H9 (cell line): Measurements from ENCODE around the gene APOL4. TPM values are rescaled to one million over a fixed set of nuclear protein-coding genes. Genes with fewer than 3 reads are reported as not detected.

Experiments
- DNase-seq: peaks from one replicate; pipeline ENCODE4 v3.0.0-alpha.2; 2017
- H2AFZ ChIP-seq: one replicate; pipeline ENCODE4 v1.6.1; 2013; ENCODE audit warnings: mild to moderate bottlenecking, low read length, control low read depth, moderate library complexity
- H2AK5ac ChIP-seq: 2 replicates; pipeline ENCODE4 v1.6.1; 2013; ENCODE audit warnings: low read length, control low read depth, mixed read lengths; ENCODE audit not compliant: insufficient read length
- H2BK120ac ChIP-seq: one replicate; pipeline ENCODE4 v1.6.1; 2013; ENCODE audit warnings: low read depth, mild to moderate bottlenecking, low read length, control low read depth, inconsistent platforms; ENCODE audit not compliant: poor library complexity, severe bottlenecking
- H2BK12ac ChIP-seq: 2 replicates; pipeline ENCODE4 v1.6.1; 2013; ENCODE audit warnings: low read length, control low read depth, mixed read lengths, low read depth; ENCODE audit not compliant: insufficient read length
- H2BK15ac ChIP-seq: 2 replicates; pipeline ENCODE4 v1.6.1; 2013; ENCODE audit warnings: low read depth, low read length, control low read depth
- H2BK20ac ChIP-seq: one replicate; pipeline ENCODE4 v1.6.1; 2013; ENCODE audit warnings: low read depth, mild to moderate bottlenecking, low read length, control low read depth, inconsistent platforms; ENCODE audit not compliant: poor library complexity, severe bottlenecking
- H2BK5ac ChIP-seq: 2 replicates; pipeline ENCODE4 v1.6.1; 2013; ENCODE audit warnings: low read length, control low read depth, mixed read lengths; ENCODE audit not compliant: insufficient read length
- H3K14ac ChIP-seq: 2 replicates; pipeline ENCODE4 v1.6.1; 2013; ENCODE audit warnings: low read length, control low read depth; ENCODE audit not compliant: insufficient read depth
- H3K18ac ChIP-seq: 2 replicates; pipeline ENCODE4 v1.6.1; 2013; ENCODE audit warnings: low read depth, mild to moderate bottlenecking, mixed read lengths, low read length, control low read depth; ENCODE audit not compliant: insufficient read length
- H3K23ac ChIP-seq: 2 replicates; pipeline ENCODE4 v1.6.1; 2013; ENCODE audit warnings: low read length, control low read depth, mixed read lengths, low read depth; ENCODE audit not compliant: insufficient read length
- H3K23me2 ChIP-seq: 2 replicates; pipeline ENCODE4 v1.6.1; 2013; ENCODE audit warnings: low read depth, mild to moderate bottlenecking, mixed read lengths, low read length, control low read depth; ENCODE audit not compliant: insufficient read length, poor library complexity, severe bottlenecking
- H3K27ac ChIP-seq: 2 replicates; pipeline ENCODE4 v1.5.1; 2013; ENCODE audit warnings: low read length, control low read depth, mixed read lengths, low read depth; ENCODE audit not compliant: insufficient read length
- H3K27me3 ChIP-seq: 2 replicates; pipeline ENCODE4 v1.6.1; 2013; ENCODE audit warnings: low read length, control low read depth, inconsistent platforms; ENCODE audit not compliant: insufficient read depth
- H3K4ac ChIP-seq: 2 replicates; pipeline ENCODE4 v1.6.1; 2013; ENCODE audit warnings: low read depth, mild to moderate bottlenecking, control low read depth, inconsistent platforms, low read length, moderate library complexity
- H3K4me1 ChIP-seq: 2 replicates; pipeline ENCODE4 v1.6.1; 2013; ENCODE audit warnings: low read length, control low read depth, inconsistent platforms; ENCODE audit not compliant: insufficient read depth
- H3K4me2 ChIP-seq: 2 replicates; pipeline ENCODE4 v1.6.1; 2013; ENCODE audit warnings: low read length, control low read depth, mixed read lengths; ENCODE audit not compliant: insufficient read length, insufficient read depth
- H3K56ac ChIP-seq: 2 replicates; pipeline ENCODE4 v1.6.1; 2013; ENCODE audit warnings: low read depth, mild to moderate bottlenecking, mixed read lengths, low read length, control low read depth; ENCODE audit not compliant: insufficient read length
- H3K79me1 ChIP-seq: 2 replicates; pipeline ENCODE4 v1.6.1; 2013; ENCODE audit warnings: low read depth, mild to moderate bottlenecking, moderate library complexity, low read length, control low read depth, inconsistent platforms; ENCODE audit not compliant: insufficient read depth, poor library complexity, severe bottlenecking
- H3K79me2 ChIP-seq: 2 replicates; pipeline ENCODE4 v1.6.1; 2013; ENCODE audit warnings: low read length, control low read depth, inconsistent platforms; ENCODE audit not compliant: insufficient read depth
- H3K9ac ChIP-seq: 2 replicates; pipeline ENCODE4 v1.6.1; 2013; ENCODE audit warnings: low read length, control low read depth, mixed read lengths; ENCODE audit not compliant: insufficient read length; ENCODE audit errors: extremely low read depth
- H3K9me3 ChIP-seq: one replicate; pipeline ENCODE4 v1.6.1; 2013; ENCODE audit warnings: low read depth, low read length, inconsistent platforms; ENCODE audit not compliant: control insufficient read depth
- H3T11ph ChIP-seq: one replicate; pipeline ENCODE4 v1.6.1; 2013; ENCODE audit warnings: mild to moderate bottlenecking, low read length, control low read depth, inconsistent platforms
- H4K20me1 ChIP-seq: one replicate; pipeline ENCODE4 v1.6.1; 2013; ENCODE audit not compliant: control insufficient read depth, insufficient read length, insufficient read depth
- H4K5ac ChIP-seq: 2 replicates; pipeline ENCODE4 v1.6.1; 2013; ENCODE audit warnings: low read depth, mild to moderate bottlenecking, mixed read lengths, low read length, control low read depth; ENCODE audit not compliant: insufficient read length
- H4K8ac ChIP-seq: replicated peaks from 2 replicates; pipeline ENCODE4 v1.6.1; 2013; ENCODE audit warnings: low read length, control low read depth, mixed read lengths, low read depth; ENCODE audit not compliant: insufficient read length
- H4K91ac ChIP-seq: 2 replicates; pipeline ENCODE4 v1.6.1; 2013; ENCODE audit warnings: low read depth, mild to moderate bottlenecking, moderate library complexity, mixed read lengths, low read length, control low read depth; ENCODE audit not compliant: insufficient read length
- H3K27ac Mint-ChIP-seq, 3 experiments: 2 replicates in 2 of 3; 3 replicates in 1 of 3; pipeline ENCODE4 v1.8.0; 2020 to 2021; ENCODE audit warnings: mixed read lengths in 3 of 3, mild to moderate bottlenecking in 1 of 3, moderate library complexity in 1 of 3
- H3K27me3 Mint-ChIP-seq: 2 replicates; pipeline ENCODE4 v1.8.0; 2021; ENCODE audit warnings: low read depth, mild to moderate bottlenecking, moderate library complexity, mixed read lengths
- H3K36me3 Mint-ChIP-seq, 3 experiments: 2 replicates in 2 of 3; 3 replicates in 1 of 3; pipeline ENCODE4 v1.8.0; 2020 to 2021; ENCODE audit warnings: low read depth in 3 of 3, mixed read lengths in 3 of 3; ENCODE audit not compliant: insufficient read depth in 1 of 3
- H3K4me1 Mint-ChIP-seq, 2 experiments: 2 replicates each; pipeline ENCODE4 v1.8.0; 2020; ENCODE audit warnings: mixed read lengths in 2 of 2
- H3K4me3 Mint-ChIP-seq, 2 experiments: 2 replicates in 1 of 2; 3 replicates in 1 of 2; pipeline ENCODE4 v1.8.0; 2020 to 2021; ENCODE audit warnings: mild to moderate bottlenecking in 2 of 2, mixed read lengths in 2 of 2, moderate library complexity in 1 of 2
- H3K9me3 Mint-ChIP-seq, 2 experiments: 2 replicates in 1 of 2; 3 replicates in 1 of 2; pipeline ENCODE4 v1.8.0; 2020; ENCODE audit warnings: mild to moderate bottlenecking in 2 of 2, mixed read lengths in 2 of 2, moderate library complexity in 1 of 2
- CTCF ChIP-seq: fragments of 200-600 bp; sonication (generic); conservative IDR thresholded peaks from 3 replicates; pipeline ENCODE4 v1.8.0; 2021; ENCODE audit warnings: antibody characterized with exemption, mild to moderate bottlenecking
- WGBS: extraction: QIAGEN DNeasy Blood & Tissue Kit; methylation state at CpG from one replicate; pipeline ENCODE4 v1.1.7; 2013; ENCODE audit warnings: missing lambda C conversion rate, low lambda C conversion rate, mixed read lengths; ENCODE audit not compliant: insufficient read length; ENCODE audit errors: extremely low coverage; 5-methylcytosine and 5-hydroxymethylcytosine counted together
- total RNA-seq: library from RNA; stranded (reverse); gene quantifications from 2 replicates; pipeline ENCODE4 v1.2.1, GENCODE V29; 2021

APOL4 gene
- total RNA-seq, 1 experiment from 2014 or later: not detected

- no peaks in the 10 kb centered on the region for H3K23me2 ChIP-seq
- H3K79me1 ChIP-seq: no peaks in the 10 kb centered on the region
- no peak overlapping the region for H3K9ac ChIP-seq
- no peak overlapping the region for H3K14ac ChIP-seq
- H4K91ac ChIP-seq: no peak overlapping the region
- TF ChIP-seq CTCF: no peak
- H2BK15ac ChIP-seq: no peak overlapping the region
- H2AFZ ChIP-seq: no peak overlapping the region
- Mint-ChIP-seq H3K4me1 (peaks cover 11 to 16% of the 10 kb centered on the region in 2 experiments), H3K4me3 (no peak overlapping the region; a peak in 1 of 5 replicates), H3K27ac (no peak overlapping the region), H3K27me3 (peaks cover 5% of the 10 kb centered on the region; the same call in 1 of the 2 replicates), H3K9me3 (peaks cover 3 to 5% of the 10 kb centered on the region in 2 experiments; a peak in 3 of 5 replicates), H3K36me3 (peaks cover 0 to 8% (median 4%) of the 10 kb centered on the region in 3 experiments; a peak in 3 of 7 replicates)
- no peak overlapping the region for H2BK20ac ChIP-seq
- no peaks in the 10 kb centered on the region for H3K27me3 ChIP-seq
- H2AK5ac ChIP-seq: no peak overlapping the region
- no peak overlapping the region for H3K18ac ChIP-seq
- H4K5ac ChIP-seq: no peak overlapping the region
- no CpG with 5 or more reads among the region's 3 CpGs for WGBS
- no peak overlapping the region for H4K8ac ChIP-seq
- H3K23ac ChIP-seq: no peak overlapping the region
- H3T11ph ChIP-seq: no peak overlapping the region
- no peak overlapping the region for H2BK12ac ChIP-seq
- DNase-seq: no peak
- H3K4me1 ChIP-seq: peaks cover 2% of the 10 kb centered on the region; the same call in 1 of the 2 replicates
- H3K9me3 ChIP-seq: no peaks in the 10 kb centered on the region
- no peak overlapping the region for H3K4ac ChIP-seq
- no peaks in the 10 kb centered on the region for H3K79me2 ChIP-seq
- no peak overlapping the region for H3K27ac ChIP-seq
- H3K4me2 ChIP-seq: no peak overlapping the region
- no peak overlapping the region for H2BK120ac ChIP-seq
- no peak overlapping the region for H2BK5ac ChIP-seq
- no peaks in the 10 kb centered on the region for H4K20me1 ChIP-seq
- no peak overlapping the region for H3K56ac ChIP-seq
Observed at GRCh38 chr22:36152088-36152487, 49.5 kb downstream of the APOL4 start.
